ENCODE data around the gene STING1.

- TF ChIP-seq CTCF (IDR thresholded peaks at IDR 0.05 in 4 of 5, conservative IDR thresholded peaks at IDR 0.05 in 1 of 5) (no peak), POLR2A (IDR thresholded peaks at IDR 0.05) (no peak)
Observed at GRCh38 chr5:139494832-139495231, 12.3 kb upstream of the STING1 start.

Data from gastrocnemius medialis (tissue), 4 donors.